Cortex of kidney (tissue), 1 donor: Measurements from ENCODE around the gene ITGB7.

Source experiments
- DNase-seq: peaks from one replicate; lab custom pipeline; 2025; lab: John Stamatoyannopoulos, UW

The ITGB7 gene

GRCh38 chr12:53143355-53143754 lies 63.7 kb downstream of the ITGB7 start:
- DNase-seq: no peak
